ENCODE measurements around the gene GUCD1.

The GUCD1 gene

DNA sequence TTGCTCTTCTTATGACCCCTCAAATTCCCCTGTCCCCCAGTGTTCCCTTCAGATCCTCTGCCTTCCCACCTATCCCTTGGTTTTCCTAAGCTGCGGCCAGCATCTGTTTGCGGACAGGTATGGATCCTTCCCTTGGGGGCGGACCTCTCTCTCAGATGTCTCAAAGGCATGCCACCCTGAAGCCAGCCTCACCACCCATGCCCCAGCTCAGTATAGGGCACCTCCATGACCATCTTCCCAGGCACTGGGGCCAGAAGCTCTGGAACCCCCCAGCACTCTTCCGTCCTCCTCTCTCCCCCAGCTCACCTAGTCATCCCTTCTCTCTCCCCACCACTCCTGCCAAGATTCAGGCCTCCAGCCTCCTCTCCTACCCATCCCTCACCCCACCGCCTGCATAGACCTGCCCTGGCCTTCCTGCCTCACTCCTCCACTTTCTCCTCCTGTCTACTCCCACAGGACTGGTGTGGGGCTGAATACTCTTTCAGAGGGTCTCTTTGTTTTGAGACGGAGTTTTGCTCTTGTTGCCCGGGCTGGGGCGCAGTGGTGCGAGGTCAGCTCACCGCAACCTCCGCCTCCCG lies 35.7 kb upstream of the GUCD1 start:
- DNase-seq (ENCODE audit: low read depth in 2 of 2) = no peak

DNA sequence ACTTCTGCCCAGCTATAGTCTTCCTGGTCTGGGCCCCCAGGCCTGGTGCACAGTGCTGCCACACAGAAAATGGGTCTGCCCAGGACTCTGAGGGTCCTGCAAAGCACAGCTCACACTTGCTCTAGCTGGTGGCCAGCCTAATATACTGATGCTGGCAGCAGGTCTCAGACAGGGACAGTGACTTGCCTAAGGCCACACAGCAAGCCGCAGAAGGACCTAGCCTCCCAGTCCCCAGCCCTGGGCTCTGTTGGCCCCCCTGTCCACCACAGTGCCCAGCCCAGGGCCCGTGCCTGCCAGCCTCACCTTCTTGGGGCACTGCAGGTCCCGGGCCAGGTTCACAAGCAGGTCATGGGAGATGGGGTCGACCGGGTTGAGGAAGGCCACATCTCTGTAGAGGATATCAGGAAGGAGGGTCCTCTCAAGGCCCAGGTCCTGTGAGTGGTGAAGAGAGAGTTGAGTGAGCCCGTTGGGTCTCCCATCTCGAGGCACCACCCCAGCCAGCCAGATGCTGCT lies 34.6 kb upstream of the GUCD1 start:
- DNase-seq (ENCODE audit: low read depth in 2 of 2) = no peak

DNA sequence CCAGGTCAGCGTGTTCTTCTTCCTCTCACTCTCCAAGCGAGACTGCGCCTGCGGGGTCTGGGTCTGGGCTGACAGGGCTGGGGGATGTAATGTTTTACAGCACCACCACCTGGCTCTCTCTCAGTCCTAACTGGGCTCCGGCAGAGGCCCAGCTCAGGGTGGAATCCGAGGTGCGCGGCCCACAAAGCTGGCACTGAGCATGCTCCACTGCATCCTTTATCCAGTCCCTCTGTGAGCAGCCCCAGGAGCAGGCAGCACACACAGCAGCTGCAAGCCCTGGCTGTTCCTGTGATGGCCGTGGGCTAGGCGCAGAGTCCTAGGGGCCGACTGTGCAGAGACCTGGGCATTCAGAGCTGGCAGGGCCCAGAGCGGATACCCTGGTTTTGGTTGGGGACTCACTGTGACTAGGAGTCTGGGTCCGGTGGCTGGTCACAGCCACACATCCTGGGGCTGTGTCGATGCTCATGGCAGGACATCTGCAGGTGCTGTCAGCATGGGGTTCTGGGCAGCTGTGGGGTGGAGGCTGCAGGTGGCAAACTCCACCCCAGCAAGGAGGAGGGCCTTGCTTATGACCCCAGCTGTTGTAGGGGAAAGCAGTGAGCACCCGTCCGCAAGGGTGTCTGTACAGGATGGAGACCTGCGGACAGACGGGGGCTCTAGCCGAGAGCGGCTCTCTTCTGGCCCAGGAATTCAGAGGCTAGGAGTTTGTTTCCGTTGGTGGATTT lies 34.0 kb upstream of the GUCD1 start:
- DNase-seq (ENCODE audit: low read depth in 2 of 2) = no peak

DNA sequence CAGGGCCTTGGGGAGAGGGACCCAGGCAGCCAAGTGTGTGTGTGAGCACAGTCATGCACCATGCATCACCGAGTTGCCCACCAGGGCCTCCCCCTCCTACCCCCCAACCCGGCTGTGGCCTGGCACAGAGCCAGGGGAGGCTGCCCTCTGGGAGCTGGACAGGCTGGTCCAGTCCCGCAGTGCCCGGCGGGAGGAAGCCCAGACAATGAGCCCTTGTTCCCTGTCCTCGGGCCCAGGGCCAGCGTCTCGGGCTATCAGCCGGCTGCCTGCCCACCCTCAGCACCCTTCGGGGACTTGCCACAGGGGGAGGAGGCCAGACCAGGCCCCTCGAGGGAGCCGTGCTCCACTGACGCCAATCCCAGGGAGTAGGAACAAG lies 33.4 kb upstream of the GUCD1 start:
- no peak for DNase-seq (ENCODE audit: low read depth in 2 of 2)

DNA sequence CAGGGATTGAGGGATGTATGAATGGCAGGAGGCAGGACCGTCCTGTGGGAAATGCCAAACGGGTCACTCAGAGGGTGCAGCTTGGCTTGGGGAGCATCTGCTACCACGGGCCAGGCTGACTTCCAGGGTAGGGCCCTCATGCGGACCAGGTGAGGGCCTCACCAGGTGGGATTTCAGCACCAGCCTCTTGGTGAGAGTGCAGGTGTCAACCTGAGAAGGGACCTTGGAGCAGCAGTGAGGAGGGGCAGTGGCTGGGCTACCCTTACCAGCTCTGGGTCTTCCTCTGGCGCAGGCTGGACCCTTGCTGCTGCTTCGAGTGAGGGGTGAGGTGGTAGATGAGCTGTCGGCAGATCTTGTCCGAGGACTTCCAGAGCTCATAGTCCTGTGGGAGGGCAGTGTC lies 33.0 kb upstream of the GUCD1 start:
- no peak for DNase-seq (ENCODE audit: low read depth in 2 of 2)

DNA sequence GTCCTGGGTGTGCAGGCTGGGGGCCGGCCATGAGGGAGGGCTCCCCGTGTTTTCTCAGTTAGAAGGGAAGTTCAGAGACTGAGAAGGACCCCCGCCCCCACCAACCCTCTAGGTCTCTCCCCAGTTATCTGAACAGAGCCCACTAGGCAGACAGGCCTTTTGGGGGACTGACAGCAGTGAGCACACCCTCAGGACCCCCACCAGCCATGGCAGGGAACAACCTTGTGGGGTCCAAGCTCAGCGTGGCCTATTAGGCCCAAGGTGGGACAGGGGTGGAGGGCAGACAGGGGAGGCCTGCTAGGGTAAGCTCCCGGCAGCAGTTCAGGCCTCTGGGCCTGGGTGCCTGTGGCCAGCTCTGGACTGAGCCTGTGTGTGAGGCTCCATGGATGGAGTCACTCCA lies 32.3 kb upstream of the GUCD1 start:
- DNase-seq (ENCODE audit: low read depth in 2 of 2) = no peak

DNA sequence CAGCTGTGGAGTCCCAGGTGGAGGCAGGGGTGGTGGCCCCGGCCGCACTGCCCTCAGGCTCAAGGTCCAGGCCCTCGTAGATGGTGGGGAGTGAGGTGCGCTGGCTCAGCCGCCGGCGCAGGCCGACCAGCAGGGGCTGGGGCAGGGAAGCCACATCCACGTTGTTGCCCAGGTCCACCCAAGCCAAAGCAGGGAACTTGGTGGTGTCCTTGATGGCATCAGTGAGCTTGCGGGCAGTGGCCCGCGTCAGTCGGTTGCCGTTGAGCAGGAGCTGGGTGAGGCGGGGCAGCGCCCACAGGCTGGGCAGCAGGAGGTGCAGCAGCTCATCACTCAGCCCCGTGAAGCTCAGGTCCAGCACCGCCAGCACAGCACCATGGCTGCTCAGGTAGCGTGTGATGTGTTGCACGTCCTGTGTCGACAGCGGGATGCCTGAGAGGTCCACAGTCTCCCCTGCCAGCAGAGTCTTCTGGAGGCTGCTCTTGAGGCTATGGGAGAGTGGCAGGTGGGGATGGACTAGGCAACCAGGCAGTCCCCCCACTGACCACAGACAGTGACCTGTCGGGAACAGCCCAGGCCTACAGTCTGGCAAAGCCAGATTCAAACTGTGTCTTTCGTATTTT lies 31.1 kb upstream of the GUCD1 start:
- DNase-seq (ENCODE audit: low read depth in 2 of 2) = no peak

DNA sequence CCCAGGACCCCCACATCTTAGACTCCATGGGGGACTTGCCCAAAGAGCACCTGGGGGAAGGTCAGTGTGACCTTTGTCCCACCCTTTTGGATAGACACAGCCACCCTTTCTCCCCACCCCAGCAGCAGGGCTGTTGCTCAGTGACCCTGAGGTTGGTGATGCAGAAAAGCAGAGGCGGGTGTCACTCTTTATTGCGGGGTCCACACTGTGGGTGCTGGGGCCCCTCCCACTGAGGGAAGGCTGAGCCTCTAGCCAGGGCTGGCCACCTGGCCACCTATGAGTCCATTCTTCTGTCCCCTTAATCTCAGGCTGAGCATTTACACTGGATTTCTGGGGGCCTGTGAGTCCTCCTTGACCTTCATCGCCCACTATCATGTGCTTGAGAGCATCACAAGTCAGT lies 30.5 kb upstream of the GUCD1 start:
- no peak for DNase-seq (ENCODE audit: low read depth in 2 of 2)

DNA sequence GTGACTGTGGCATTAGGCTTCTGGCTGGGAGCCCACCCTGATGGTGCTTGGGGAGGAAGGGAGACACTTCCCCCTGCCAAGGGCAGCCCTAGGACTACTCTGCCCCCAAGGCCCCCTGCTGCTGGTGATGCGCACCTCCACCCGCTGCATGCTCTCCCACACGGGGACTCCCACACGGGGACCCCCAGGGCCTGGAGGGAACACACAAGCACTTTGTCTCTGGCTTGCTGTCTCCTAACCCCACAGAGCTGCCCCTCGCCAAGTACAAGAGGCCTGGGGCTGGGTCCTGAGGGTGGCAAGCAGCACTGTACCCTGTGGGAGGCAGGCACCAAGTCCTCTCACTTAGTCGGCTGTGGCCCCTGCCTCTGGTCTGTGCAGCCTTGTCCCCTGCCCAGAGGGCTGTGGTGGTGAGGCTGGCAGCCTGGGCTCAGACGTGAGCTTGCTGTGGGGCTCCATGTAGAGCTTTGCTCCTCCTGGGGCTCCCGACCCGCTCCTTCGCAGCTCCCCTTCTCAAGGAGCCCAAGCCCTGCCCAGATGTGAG lies 30.0 kb upstream of the GUCD1 start:
- no peak for DNase-seq (ENCODE audit: low read depth in 2 of 2)

DNA sequence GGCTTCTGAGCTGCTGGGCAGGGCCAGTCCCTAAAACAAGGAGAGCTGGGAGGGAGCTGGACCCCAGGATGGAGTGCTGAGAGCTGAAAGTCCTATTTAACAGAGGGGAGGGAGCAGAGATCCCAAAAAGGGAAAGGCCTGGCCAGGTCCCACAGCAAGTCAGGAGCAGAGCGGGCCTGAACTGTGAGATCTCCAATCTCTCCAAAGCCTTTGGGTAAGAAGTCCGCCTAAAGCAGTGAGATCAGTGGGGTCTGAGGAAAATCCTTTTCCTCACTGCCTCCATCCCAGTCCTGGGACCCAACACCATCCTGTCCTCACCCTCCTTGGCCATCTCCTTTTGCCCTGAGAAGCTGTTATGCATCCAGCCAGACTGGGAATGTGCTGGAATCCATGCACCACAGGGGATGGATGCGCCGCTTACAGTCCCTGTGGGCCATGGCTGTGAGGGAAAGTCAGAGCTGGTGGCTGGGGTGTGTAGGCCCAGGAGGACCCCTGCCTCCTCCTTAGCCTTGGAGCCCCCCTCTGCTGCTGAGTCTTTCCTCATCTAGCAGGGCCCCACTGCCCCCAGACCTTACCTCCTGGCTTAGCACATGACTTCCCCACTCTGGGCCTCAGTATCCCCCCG lies 29.3 kb upstream of the GUCD1 start:
- no peak for DNase-seq (ENCODE audit: low read depth in 2 of 2)

DNA sequence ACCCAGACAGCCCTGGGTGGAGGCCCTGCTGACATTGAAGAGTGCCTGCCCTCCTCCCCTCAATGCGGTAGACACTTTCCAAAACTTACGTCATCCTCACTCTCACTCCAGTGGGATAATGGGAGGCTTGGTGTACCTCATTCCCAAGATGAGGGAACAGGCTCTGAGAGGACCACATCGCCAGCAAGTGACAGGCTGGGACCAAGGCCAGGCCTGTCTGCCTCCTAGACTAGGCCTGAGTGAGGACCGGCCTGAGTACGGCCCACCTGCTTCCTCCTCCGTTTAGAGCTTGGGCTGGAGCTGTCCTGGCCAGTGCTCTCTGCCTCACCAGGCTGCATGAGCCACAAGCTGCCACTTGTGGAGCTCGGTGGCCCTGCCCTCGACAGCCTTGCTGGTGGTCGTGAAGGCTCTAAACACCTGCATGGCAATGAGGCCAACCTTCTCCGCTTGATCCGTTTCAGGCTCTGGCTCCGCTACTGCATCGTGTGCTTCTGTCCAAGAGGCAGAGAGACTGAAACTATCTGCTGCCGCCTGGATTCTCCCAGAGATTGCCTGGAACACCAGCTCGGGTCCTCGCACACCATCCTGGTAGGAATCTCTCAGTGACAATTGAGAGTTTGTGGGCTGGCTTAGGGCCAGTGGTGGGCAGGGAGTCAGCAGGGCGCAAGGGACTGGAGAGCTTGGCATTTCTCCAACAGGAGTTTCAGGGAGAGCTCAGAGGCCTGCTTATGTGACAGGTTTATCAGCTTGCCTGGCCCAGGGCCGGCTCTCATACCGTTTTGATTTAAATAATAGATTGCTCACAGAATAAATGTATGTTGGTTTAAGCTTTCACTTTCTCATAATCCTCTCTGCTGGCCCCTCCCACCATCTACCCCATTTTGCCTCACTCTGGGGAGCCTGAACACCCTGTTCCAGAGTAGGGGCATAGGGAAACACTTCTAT lies 28.6 kb upstream of the GUCD1 start:
- DNase-seq (ENCODE audit: low read depth in 2 of 2) = no peak

DNA sequence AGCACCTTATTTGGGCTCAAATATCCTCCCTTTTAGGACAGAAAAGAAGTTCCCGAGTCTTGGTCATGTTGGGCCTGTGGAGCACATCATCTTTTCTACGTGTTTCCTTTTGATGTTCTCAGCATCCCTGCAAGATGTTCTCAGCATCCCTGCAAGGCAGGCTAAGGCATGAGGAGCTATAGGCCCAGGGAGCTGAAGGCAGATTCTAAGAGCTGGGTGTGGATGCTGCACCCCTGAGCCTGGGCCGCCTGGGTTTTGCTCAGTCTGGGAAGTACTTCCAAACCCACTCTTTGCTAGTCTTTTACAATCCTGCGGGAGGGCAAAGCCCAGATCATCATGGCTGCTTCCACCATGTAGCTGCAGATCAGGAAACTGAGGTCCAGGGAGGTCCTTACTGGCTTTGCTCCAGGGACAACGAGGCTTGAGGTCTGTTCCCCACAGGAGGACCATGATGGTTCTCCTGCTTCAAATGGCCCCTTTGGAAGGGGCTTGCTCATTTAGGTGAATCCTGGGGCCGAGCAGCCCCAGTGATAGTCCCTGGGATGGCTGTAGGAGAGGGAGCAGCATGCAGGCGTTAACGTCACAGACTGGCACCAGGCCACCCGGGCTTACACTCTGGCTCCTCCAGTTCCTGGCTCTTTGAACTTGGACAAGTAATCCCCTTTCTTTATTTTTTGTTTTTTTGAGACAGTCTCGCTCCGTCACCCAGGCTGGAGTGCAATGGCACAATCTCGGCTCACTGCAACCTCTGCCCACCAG lies 27.3 kb upstream of the GUCD1 start:
- DNase-seq (ENCODE audit: low read depth in 2 of 2) = no peak

DNA sequence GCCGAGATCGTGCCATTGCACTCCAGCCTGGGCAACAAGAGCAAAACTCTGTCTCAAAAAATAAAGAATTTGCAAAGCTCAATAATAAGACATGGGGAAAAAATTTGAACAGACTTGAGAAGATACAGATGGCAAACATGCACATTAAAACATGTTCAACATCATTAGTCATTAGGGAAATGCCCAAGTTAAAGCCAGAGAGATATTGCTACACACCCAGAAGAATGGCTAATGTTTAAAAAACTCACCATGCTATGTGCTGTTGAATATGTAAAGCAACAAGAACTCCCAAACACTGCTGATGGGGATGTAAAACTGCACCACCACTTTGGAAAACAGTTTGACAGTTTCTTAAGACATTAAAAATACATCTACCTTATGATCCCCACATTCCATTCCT lies 25.3 kb upstream of the GUCD1 start:
- DNase-seq (ENCODE audit: low read depth in 2 of 2) = no peak

DNA sequence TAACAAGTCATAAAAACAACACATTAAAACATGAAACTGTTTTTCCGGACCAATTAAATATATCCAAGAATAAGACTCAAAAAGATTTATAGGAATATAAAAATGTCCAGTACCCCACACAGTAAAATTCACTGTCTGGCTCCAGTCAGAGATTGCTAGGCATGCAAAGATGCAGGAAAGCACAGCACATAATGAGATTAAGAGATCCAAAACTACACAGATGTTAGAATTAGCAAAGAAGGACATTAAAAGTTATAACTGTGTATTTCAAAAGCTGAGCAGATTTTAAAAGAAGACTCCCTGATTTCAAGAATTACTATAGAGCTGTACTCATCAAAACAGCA lies 24.3 kb upstream of the GUCD1 start:
- DNase-seq (ENCODE audit: low read depth in 2 of 2) = no peak

DNA sequence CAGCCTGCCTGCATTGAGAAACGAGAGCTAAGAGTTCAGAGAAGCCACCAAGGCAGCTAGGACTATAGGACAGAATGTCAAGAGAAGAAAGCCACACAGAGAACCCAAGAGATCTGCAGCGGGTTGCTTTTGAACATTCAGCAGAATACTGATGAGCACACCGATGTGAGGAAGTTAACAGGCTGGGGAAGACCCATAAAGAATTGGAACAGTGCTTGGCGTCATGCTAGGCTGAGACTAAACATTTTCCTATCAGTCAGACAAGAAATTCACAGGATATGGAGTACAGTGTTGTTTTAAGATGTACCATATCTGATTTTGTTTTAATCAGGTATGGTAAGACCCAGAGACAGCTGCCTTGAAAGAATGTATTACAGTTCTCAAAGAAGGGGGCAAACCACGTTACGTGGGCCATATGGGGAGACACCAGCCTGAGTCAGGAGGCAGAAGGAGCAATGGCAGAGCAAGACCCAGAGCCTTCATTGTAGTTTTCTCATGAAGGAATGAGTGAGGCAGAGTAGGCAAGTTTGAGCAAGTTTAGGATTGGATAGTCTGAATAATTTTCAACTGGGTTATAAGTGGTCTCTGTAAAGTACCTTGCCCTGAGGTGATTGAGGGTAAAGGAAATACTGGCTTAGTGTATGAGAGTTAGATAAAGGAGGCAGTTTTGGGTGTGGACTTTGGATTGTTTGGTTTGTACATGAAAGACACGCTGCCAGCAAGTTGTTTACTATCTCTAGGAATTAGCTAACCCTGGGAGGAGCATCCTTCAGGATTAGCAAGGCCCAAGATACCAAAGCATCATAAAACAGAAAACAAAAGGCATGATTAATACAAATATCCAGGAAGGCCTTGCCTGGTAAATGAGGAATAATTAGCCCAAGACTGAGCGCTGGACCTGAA lies 23.7 kb upstream of the GUCD1 start:
- DNase-seq (ENCODE audit: low read depth in 2 of 2) = no peak

DNA sequence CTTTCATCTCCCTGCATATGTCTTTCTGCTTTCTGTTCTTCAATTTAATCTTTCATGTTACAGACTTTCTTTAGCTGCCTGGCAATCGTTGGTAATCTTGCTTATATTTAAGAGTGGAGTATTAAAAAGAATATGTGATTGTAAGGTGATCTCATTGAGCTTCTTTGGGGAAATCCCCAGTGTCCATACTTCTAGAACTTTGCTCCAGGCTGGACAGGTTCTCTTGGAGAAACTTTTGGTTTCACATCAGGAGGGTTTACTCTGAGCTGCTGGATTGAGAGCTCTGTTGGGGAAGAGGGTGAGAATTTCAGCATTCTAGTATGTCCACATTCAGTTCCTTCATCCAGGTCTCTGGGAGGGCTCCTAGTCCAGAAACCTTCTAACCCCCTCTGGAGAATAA lies 21.8 kb upstream of the GUCD1 start:
- DNase-seq (ENCODE audit: low read depth in 2 of 2) = no peak

DNA sequence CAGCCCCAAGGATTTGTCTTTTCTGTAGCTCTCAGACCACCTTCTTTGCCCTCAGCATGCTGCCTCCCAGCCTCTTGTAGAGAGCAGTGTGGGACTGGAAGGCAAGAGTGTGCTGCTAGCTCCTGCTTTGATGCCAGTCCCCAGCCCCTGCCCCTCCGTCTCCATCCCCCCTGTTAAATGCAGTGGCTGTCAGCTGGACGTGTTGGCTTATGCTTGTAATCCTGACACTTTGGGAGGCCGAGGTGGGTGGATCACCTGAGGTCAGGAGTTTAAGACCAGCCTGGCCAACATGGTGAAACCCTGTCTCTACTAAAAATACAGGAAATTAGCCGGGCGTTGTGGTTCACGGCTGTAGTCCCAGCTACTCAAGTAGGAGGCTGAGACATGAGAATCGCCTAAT lies 16.3 kb upstream of the GUCD1 start:
- DNase-seq (ENCODE audit: low read depth in 2 of 2) = no peak

DNA sequence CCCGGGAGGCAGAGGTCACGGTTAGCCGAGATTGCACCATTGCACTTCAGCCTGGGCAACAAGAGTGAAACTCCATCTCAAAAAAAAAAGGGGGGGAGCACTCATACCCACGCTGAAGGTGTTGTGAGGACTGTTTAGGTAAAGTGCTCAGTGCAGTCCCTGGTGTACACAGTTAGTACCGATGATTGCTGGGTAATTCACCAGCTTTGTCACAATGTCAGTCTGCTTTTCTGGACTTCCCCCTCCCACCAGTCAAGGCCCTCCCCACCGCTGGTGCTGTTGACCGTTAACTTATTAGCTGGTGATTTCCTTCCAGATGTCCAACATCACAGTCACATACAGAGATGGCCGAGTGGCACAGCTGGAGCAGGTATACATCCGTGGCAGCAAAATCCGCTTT lies 12.7 kb upstream of the GUCD1 start:
- DNase-seq (ENCODE audit: low read depth in 2 of 2) = no peak

DNA sequence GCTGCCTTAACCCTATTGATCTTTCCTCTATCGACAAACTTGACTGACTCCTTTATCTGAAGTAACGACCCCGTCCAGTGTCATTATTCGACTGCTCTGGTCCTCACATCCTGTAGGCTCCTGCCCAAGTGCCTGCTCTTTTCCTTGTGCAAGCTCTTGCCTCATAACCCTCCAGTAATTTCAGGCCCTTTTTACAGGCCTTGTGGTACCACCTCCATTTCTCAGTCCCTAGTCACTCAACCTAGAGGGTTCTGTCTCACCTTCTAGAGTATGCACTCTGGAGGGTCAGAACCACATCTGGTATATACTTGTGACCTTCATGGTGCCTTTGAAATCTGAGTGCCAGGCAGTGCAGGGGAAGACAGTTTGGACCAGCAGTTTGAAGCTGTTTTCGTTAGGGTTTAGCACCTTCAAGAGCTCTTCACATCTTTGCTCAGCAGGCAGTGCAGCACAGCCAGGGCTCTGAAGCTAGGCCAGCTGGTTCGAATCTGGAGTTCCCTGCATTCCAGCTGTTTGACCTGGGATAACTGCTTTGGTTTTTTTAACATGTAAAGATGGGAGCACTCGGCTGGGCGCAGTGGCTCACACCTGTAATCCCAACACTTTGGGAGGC lies 12.1 kb upstream of the GUCD1 start:
- no peak for DNase-seq (ENCODE audit: low read depth in 2 of 2)
